ENCODE measurements around the gene NOSIP.

DNA sequence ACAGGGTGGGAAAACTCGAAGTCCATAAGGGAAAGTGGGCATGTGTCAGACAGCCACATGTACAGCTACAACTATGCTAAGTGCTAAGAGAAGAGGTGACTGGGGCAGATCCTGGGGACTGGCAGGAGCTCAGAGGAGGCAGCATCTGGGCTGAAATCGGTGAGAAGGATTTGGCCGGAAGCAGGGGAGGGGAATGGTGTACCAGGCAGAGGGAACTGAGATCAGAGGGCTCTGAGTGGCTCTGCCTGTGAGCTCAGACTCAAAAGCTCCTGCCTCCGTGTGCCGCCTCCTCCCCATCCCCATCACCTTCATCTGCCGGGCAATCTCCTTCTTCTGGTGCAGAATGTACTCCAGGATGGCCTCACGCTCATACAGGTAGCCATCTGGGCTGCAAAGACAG lies 21.8 kb downstream of the NOSIP start:
- TF ChIP-seq, protein P1, sequence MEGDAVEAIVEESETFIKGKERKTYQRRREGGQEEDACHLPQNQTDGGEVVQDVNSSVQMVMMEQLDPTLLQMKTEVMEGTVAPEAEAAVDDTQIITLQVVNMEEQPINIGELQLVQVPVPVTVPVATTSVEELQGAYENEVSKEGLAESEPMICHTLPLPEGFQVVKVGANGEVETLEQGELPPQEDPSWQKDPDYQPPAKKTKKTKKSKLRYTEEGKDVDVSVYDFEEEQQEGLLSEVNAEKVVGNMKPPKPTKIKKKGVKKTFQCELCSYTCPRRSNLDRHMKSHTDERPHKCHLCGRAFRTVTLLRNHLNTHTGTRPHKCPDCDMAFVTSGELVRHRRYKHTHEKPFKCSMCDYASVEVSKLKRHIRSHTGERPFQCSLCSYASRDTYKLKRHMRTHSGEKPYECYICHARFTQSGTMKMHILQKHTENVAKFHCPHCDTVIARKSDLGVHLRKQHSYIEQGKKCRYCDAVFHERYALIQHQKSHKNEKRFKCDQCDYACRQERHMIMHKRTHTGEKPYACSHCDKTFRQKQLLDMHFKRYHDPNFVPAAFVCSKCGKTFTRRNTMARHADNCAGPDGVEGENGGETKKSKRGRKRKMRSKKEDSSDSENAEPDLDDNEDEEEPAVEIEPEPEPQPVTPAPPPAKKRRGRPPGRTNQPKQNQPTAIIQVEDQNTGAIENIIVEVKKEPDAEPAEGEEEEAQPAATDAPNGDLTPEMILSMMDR (IDR thresholded peaks at IDR 0.05), result no peak
- no peak for TF ChIP-seq POLR2A (IDR thresholded peaks at IDR 0.05)
